Keratinocyte (primary cell): ENCODE results near the gene ZC3H4. TPM values are rescaled to one million over a fixed set of nuclear protein-coding genes. Genes with fewer than 3 reads are reported as not detected.

Experiments used
- DNase-seq: peaks from one replicate; pipeline ENCODE4 v3.0.0-alpha.2; 2011; ENCODE audit warnings: low read depth, missing footprints, low spot score
- FAIRE-seq: peaks from 2 replicates; lab custom pipeline; 2011; peaks lifted over from hg19 to GRCh38; lab: Jason Lieb, UNC
- H2AFZ ChIP-seq: 2 replicates; pipeline ENCODE4 v1.6.0; 2012; ENCODE audit warnings: low read length, control low read depth, inconsistent platforms; ENCODE audit not compliant: control insufficient read depth
- H3K27ac ChIP-seq: 2 replicates; pipeline ENCODE4 v1.5.1; 2011; ENCODE audit warnings: low read length; ENCODE audit not compliant: control insufficient read depth, insufficient read depth
- H3K27me3 ChIP-seq: 3 replicates; pipeline ENCODE4 v1.6.0; 2011; ENCODE audit warnings: low read length; ENCODE audit not compliant: control insufficient read depth, insufficient read depth; ENCODE audit errors: extremely low read depth
- H3K36me3 ChIP-seq, 2 experiments: 2 replicates in 1 of 2; 3 replicates in 1 of 2; pipeline ENCODE4 v1.5.1; 2011; ENCODE audit warnings: low read length in 2 of 2, mild to moderate bottlenecking in 1 of 2; ENCODE audit not compliant: control insufficient read depth in 2 of 2, insufficient read depth in 2 of 2; ENCODE audit errors: extremely low read depth in 1 of 2
- H3K4me1 ChIP-seq: 3 replicates; pipeline ENCODE4 v1.5.1; 2011; ENCODE audit warnings: low read length; ENCODE audit not compliant: control insufficient read depth, insufficient read depth; ENCODE audit errors: extremely low read depth
- H3K4me2 ChIP-seq: 3 replicates; pipeline ENCODE4 v1.6.0; 2011; ENCODE audit warnings: low read depth, low read length; ENCODE audit not compliant: control insufficient read depth, insufficient read depth; ENCODE audit errors: extremely low read depth
- H3K4me3 ChIP-seq, 3 experiments: fragments of 200-600 bp in 1 of 3; sonication (generic) in 1 of 3; 2 replicates in 2 of 3; 3 replicates in 1 of 3; pipeline ENCODE4 v1.5.1; 2011 to 2016; ENCODE audit warnings: low read length in 3 of 3, mild to moderate bottlenecking in 3 of 3, control low read depth in 2 of 3, inconsistent platforms in 1 of 3, low read depth in 1 of 3, mixed read lengths in 1 of 3, mixed run types in 1 of 3, moderate library complexity in 1 of 3; ENCODE audit not compliant: control insufficient read depth in 2 of 3, insufficient read depth in 2 of 3; ENCODE audit errors: extremely low read depth in 1 of 3
- H3K79me2 ChIP-seq: 2 replicates; pipeline ENCODE4 v1.6.0; 2012; ENCODE audit warnings: low read length; ENCODE audit not compliant: control insufficient read depth, insufficient read depth
- H3K9ac ChIP-seq: 3 replicates; pipeline ENCODE4 v1.6.0; 2011; ENCODE audit warnings: low read length; ENCODE audit not compliant: control insufficient read depth, insufficient read depth; ENCODE audit errors: extremely low read depth
- H3K9me1 ChIP-seq: 3 replicates; pipeline ENCODE4 v1.6.0; 2011; ENCODE audit warnings: low read length; ENCODE audit not compliant: control insufficient read depth, insufficient read depth; ENCODE audit errors: extremely low read depth
- H3K9me3 ChIP-seq: 2 replicates; pipeline ENCODE4 v1.5.1; 2012; ENCODE audit warnings: low read depth, low read length; ENCODE audit not compliant: control insufficient read depth
- H4K20me1 ChIP-seq: 3 replicates; pipeline ENCODE4 v1.6.0; 2011; ENCODE audit warnings: low read length; ENCODE audit not compliant: control insufficient read depth, insufficient read depth; ENCODE audit errors: extremely low read depth
- EZH2 ChIP-seq: IDR thresholded peaks from one replicate; pipeline ENCODE4 v1.6.1; 2012; ENCODE audit warnings: inconsistent platforms, mild to moderate bottlenecking, low read length, moderate library complexity
- dilution Hi-C: fragments of 300-500 bp; cut with MboI; formaldehyde crosslinking; loops from one replicate; pipeline ENCODE4 v1.7.0; 2020; ENCODE audit warnings: low sequenced_read_pairs; ENCODE audit not compliant: extremely low pct_ligation_motif_present
- polyA plus RNA-seq, 5 experiments: library from polyadenylated mRNA; depleted of rRNA in 3 of 5; stranded (reverse) in 3 of 5; stranded (forward) in 1 of 5; unstranded in 1 of 5; fragments of >200 nt; gene quantifications; 1 replicate in 1 of 5; 2 replicates in 3 of 5; 3 replicates in 1 of 5; pipeline versions ENCODE4 v1.2.1 to v1.2.3, GENCODE V29; 2011 to 2012; ENCODE audit warnings: missing spikeins in 2 of 5, low read depth in 1 of 5, low replicate concordance in 1 of 5
- TF ChIP-seq, protein P1 (sequence below), 3 experiments: IDR thresholded peaks in 1 of 3; conservative IDR thresholded peaks in 1 of 3; optimal IDR thresholded peaks in 1 of 3; 2 replicates in 2 of 3; 3 replicates in 1 of 3; pipeline versions ENCODE3 to v1.5.1; 2011; ENCODE audit warnings: low read length in 3 of 3, mild to moderate bottlenecking in 3 of 3, moderate library complexity in 2 of 3, control low read depth in 1 of 3, inconsistent platforms in 1 of 3; ENCODE audit not compliant: insufficient read depth in 2 of 3; ENCODE audit errors: extremely low read depth in 1 of 3

Gene ZC3H4
- polyA plus RNA-seq, 1 donor (not counting 4 experiments of a cell fraction or from before 2014, with no cell fraction given): 5.6 TPM

DNA sequence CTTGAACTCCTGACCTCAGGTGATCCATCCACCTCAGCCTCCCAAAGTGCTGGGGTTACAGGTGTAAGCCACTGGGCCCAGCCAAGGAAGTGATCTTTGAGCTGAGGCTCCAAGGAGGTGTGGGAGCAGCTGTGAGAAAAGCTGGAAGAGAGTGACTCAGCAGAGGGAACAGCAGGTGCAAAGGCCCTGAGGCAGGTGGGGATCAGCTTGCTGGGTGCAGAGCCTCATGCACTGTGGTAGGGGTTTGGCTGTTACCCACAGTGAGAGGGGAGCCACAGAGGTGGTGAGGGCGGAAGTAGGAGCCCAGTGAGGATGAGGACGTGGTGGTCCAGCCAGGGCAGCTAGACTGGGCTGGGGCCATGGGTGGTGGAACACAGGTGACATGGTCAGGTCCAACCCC lies 87.4 kb downstream of the ZC3H4 start:
- Histone ChIP-seq H2AFZ (no peak overlapping the region), H3K4me3 (no peak overlapping the region), H3K9me3 (no peaks in the 10 kb centered on the region), H3K4me1 (no peaks in the 10 kb centered on the region), H3K27ac (no peak overlapping the region), H3K9me1 (no peaks in the 10 kb centered on the region), H3K4me2 (no peak overlapping the region), H4K20me1 (no peaks in the 10 kb centered on the region), H3K79me2 (no peaks in the 10 kb centered on the region), H3K36me3 (no peaks in the 10 kb centered on the region), H3K27me3 (peaks cover 44% of the 10 kb centered on the region), H3K9ac (no peak overlapping the region)
- dilution Hi-C loops: no loop called here
- FAIRE-seq (no peak), DNase-seq (no peak)
- TF ChIP-seq, protein P1, sequence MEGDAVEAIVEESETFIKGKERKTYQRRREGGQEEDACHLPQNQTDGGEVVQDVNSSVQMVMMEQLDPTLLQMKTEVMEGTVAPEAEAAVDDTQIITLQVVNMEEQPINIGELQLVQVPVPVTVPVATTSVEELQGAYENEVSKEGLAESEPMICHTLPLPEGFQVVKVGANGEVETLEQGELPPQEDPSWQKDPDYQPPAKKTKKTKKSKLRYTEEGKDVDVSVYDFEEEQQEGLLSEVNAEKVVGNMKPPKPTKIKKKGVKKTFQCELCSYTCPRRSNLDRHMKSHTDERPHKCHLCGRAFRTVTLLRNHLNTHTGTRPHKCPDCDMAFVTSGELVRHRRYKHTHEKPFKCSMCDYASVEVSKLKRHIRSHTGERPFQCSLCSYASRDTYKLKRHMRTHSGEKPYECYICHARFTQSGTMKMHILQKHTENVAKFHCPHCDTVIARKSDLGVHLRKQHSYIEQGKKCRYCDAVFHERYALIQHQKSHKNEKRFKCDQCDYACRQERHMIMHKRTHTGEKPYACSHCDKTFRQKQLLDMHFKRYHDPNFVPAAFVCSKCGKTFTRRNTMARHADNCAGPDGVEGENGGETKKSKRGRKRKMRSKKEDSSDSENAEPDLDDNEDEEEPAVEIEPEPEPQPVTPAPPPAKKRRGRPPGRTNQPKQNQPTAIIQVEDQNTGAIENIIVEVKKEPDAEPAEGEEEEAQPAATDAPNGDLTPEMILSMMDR (optimal IDR thresholded peaks at IDR 0.05 in 1 of 3, IDR thresholded peaks at IDR 0.05 in 1 of 3, conservative IDR thresholded peaks at IDR 0.05 in 1 of 3; ENCODE audit: extremely low read depth in 1 of 3, insufficient read depth in 2 of 3, low read length in 3 of 3): no peak
- no peak for TF ChIP-seq EZH2

DNA sequence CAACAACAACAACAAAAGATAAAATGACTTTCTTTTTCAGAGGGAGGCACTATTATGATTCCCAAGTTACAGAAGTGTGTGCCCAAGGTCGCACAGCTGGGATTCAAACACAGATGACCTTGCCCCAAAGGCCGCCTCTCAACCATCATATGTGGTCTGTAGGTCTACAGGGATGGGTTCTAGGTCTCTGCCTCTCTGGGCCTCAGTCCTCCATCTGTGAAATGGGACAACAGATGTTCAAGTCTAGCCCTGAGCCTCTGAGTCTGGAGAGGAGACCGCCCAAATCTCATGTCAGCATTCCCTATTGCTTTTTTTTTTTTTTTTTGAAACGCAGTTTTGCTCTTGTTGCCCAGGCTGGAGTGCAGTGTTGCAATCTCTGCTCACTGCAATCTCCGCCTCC lies 89.1 kb downstream of the ZC3H4 start:
- H2AFZ ChIP-seq: no peak overlapping the region
- no peaks in the 10 kb centered on the region for H3K9me3 ChIP-seq
- dilution Hi-C loops: no loop called here
- H4K20me1 ChIP-seq: no peaks in the 10 kb centered on the region
- no peaks in the 10 kb centered on the region for H3K4me1 ChIP-seq
- no peaks in the 10 kb centered on the region for H3K36me3 ChIP-seq
- H3K79me2 ChIP-seq: no peaks in the 10 kb centered on the region
- H3K27me3 ChIP-seq: peaks cover 61% of the 10 kb centered on the region
- H3K4me3 ChIP-seq: no peak overlapping the region
- H3K27ac ChIP-seq: no peak overlapping the region
- no peak overlapping the region for H3K9ac ChIP-seq
- DNase-seq (no peak), FAIRE-seq (no peak)
- no peak overlapping the region for H3K4me2 ChIP-seq
- no peaks in the 10 kb centered on the region for H3K9me1 ChIP-seq
- no peak for TF ChIP-seq EZH2
- TF ChIP-seq, protein P1 (optimal IDR thresholded peaks at IDR 0.05 in 1 of 3, IDR thresholded peaks at IDR 0.05 in 1 of 3, conservative IDR thresholded peaks at IDR 0.05 in 1 of 3; ENCODE audit: extremely low read depth in 1 of 3, insufficient read depth in 2 of 3, low read length in 3 of 3): no peak
